Esophagus muscularis mucosa (tissue), 4 donors: Measurements from ENCODE around the gene ARL5C. TPM values are rescaled to one million over a fixed set of nuclear protein-coding genes. Genes with fewer than 3 reads are reported as not detected.

Source experiments
- DNase-seq: peaks from one replicate; pipeline ENCODE4 v3.0.0-alpha.2; 2017; ENCODE audit errors: extremely low spot score
- H3K27ac ChIP-seq, 4 donors: fragments of 200-600 bp; sonication (generic); replicated peaks in 1 of 4; 1 replicate in 3 of 4; 2 replicates in 1 of 4; pipeline ENCODE4 v1.5.1; 2016 to 2019; ENCODE audit warnings: mild to moderate bottlenecking in 1 of 4
- H3K27me3 ChIP-seq, 4 donors: fragments of 200-600 bp; sonication (generic); one replicate each; pipeline versions ENCODE4 v1.5.1 to v1.6.0; 2016 to 2019
- H3K36me3 ChIP-seq, 4 donors: fragments of 200-600 bp; sonication (generic); one replicate each; pipeline ENCODE4 v1.5.1; 2016 to 2019
- H3K4me1 ChIP-seq, 4 donors: fragments of 200-600 bp; sonication (generic); one replicate each; pipeline ENCODE4 v1.5.1; 2016 to 2019
- H3K4me3 ChIP-seq, 4 donors: fragments of 200-600 bp; sonication (generic); 1 replicate in 2 of 4; 2 replicates in 2 of 4; pipeline ENCODE4 v1.5.1; 2016 to 2019; ENCODE audit warnings: mild to moderate bottlenecking in 4 of 4, moderate library complexity in 1 of 4
- H3K9me3 ChIP-seq, 4 donors: fragments of 200-600 bp; sonication (generic); 1 replicate in 3 of 4; 2 replicates in 1 of 4; pipeline ENCODE4 v1.5.1; 2016 to 2019
- EP300 ChIP-seq: sonication (generic); formaldehyde crosslinking; IDR thresholded peaks from one replicate; pipeline ENCODE4 v1.6.1; 2017; ENCODE audit warnings: antibody characterized with exemption
- POLR2A ChIP-seq: fragments of 450-650 bp; IDR thresholded peaks from one replicate; pipeline ENCODE4 v1.6.1; 2017; ENCODE audit warnings: antibody characterized with exemption, moderate library complexity, mild to moderate bottlenecking, low read depth
- POLR2AphosphoS5 ChIP-seq, 2 donors: sonication (generic); formaldehyde crosslinking; IDR thresholded peaks; one replicate each; pipeline ENCODE4 v1.6.1; 2017; ENCODE audit warnings: antibody characterized with exemption in 2 of 2
- WGBS: methylation state at CpG from one replicate; pipeline ENCODE4 v1.1.5; 2018; 5-methylcytosine and 5-hydroxymethylcytosine counted together
- intact Hi-C: fragments of 100-400 bp; cut with DNase I; formaldehyde crosslinking; loops from one replicate; pipeline ENCODE4 v1.15.1; 2023
- total RNA-seq, 4 donors: library from RNA; depleted of rRNA; stranded (reverse); fragments of >200 nt; gene quantifications; one replicate each; pipeline versions ENCODE4 v1.1.0 to v1.2.1, GENCODE V29; 2016
- TF ChIP-seq, protein P1 (sequence below), 3 experiments: fragments of 200-600 bp in 2 of 3; fragments of 450-650 bp in 1 of 3; sonication (generic) in 2 of 3; IDR thresholded peaks; one replicate each; pipeline ENCODE4 v1.5.1; 2017 to 2019; ENCODE audit warnings: antibody characterized with exemption in 3 of 3, mild to moderate bottlenecking in 2 of 3, moderate library complexity in 1 of 3

ARL5C gene
- total RNA-seq, 4 donors from 2014 or later = 1.7 TPM; not detected in 3

DNA sequence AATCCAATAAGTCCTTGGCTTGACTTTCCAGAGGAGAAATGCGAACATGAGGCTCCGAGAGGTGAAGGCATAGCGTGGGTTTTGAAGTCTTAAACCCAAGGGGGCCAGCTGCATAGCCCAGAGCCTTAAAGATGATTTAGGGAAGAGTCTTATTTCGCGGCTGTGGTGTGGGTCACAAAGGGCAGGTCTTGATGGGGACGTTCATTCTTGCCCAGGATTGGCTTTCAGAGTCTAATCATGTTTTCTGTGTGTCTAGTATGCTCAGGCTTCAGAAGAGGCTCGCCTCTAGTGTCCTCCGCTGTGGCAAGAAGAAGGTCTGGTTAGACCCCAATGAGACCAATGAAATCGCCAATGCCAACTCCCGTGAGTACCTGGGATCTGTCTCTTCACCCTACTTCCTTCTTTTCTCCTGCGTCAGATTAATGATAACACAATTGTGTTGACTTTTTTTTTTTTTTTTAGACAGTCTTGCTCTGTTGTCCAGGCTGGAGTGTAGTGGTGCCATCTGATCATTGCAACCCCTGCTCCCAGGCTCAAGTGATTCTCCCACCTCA lies 35.1 kb upstream of the ARL5C start:
- 45% methylated on average over 11 of the region's 11 CpGs for WGBS
- TF ChIP-seq, protein P1, sequence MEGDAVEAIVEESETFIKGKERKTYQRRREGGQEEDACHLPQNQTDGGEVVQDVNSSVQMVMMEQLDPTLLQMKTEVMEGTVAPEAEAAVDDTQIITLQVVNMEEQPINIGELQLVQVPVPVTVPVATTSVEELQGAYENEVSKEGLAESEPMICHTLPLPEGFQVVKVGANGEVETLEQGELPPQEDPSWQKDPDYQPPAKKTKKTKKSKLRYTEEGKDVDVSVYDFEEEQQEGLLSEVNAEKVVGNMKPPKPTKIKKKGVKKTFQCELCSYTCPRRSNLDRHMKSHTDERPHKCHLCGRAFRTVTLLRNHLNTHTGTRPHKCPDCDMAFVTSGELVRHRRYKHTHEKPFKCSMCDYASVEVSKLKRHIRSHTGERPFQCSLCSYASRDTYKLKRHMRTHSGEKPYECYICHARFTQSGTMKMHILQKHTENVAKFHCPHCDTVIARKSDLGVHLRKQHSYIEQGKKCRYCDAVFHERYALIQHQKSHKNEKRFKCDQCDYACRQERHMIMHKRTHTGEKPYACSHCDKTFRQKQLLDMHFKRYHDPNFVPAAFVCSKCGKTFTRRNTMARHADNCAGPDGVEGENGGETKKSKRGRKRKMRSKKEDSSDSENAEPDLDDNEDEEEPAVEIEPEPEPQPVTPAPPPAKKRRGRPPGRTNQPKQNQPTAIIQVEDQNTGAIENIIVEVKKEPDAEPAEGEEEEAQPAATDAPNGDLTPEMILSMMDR (IDR thresholded peaks at IDR 0.05) = no peak
- TF ChIP-seq EP300 (no peak), POLR2AphosphoS5 (IDR thresholded peaks at IDR 0.05) (no peak), POLR2A (no peak)
- Histone ChIP-seq H3K4me3 (peak overlapping the region; percentile 76 to 95 (median 82)), H3K9me3 (no peaks in the 10 kb centered on the region), H3K36me3 (peaks cover 39 to 44% (median 42%) of the 10 kb centered on the region in 4 donors), H3K27ac (peak overlapping the region; percentile 86 to 97 (median 94)), H3K4me1 (peaks cover 40 to 56% (median 54%) of the 10 kb centered on the region in 4 donors), H3K27me3 (no peaks in the 10 kb centered on the region)
- intact Hi-C loops = no loop called here
- DNase-seq = no peak

DNA sequence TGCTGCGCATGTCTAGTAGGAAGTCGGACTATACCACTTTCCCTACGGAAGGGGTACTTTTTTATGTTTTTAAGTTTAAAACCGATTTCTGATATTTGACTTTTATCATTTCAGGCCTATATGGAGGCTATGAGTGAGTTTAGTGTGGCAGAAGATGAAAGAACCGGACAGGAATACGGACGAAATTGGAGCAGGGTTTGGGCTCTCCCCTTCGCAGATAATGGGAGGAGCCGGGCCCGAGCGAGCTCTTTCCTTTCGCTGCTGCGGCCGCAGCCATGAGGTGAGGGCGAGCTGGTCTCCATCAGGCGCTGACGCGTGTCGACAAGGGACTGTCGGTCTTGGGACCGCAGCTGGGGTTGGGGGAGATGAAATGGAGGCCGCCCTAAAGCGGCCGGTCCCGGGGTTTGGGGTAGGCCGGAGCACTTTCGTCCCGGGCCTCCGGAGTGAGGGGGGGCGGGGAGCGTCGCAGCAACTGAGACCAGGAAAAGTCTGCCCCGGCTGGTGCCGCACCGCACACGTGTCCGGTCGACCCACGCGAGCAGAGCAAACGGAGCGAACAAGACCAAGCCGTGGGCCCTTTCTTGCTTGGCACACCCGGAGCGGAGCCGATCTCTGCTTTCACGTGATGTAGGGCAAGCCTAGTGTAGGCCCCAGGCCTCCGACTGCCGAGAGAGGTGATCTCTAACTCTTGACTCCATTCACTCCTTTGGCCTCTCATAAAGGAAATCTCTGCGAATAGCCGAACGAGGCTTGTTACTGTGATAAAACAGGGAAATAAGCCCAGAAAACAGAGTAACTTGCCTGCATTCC lies 34.3 kb upstream of the ARL5C start, which contains the start of gene RPL19:
RPL19 (plus strand) TSS at position 214 of the 810 bp plus-strand sequence; CDS start at position 276, 62 bp downstream.
- H3K4me3 ChIP-seq = peak within 1 kb of the TSS; percentile 76 to 95 (median 82)
- H3K4me1 ChIP-seq = peaks cover 47 to 64% (median 62%) of the 10 kb centered on the region in 4 donors
- H3K9me3 ChIP-seq = no peaks in the 10 kb centered on the region
- TF ChIP-seq POLR2A (peak; percentile 68), EP300 (no peak), POLR2AphosphoS5 (IDR thresholded peaks at IDR 0.05) (peak in 1 of 2 donors; percentile 89)
- TF ChIP-seq, protein P1 (IDR thresholded peaks at IDR 0.05) = no peak
- DNase-seq = peak; percentile 95
- WGBS = under 1% methylated on average over 52 of the region's 52 CpGs
- no peaks in the 10 kb centered on the region for H3K27me3 ChIP-seq
- peaks cover 39 to 43% (median 41%) of the 10 kb centered on the region in 4 donors for H3K36me3 ChIP-seq
- intact Hi-C loops = no loop called here
- H3K27ac ChIP-seq = peak within 1 kb of the TSS; percentile 86 to 97 (median 94)

DNA sequence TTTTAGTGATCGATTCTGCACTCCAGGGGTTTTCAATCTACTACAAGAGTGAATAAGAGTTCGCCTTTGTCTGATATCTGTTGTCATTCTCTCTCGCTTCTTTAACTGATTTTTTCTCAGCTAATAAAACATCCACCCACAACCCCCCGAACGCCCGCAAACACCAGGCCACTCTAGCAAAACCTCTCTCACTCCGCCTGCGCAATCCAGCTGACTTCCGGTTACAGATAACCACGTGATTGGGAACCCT lies 33.8 kb upstream of the ARL5C start:
- H3K4me1 ChIP-seq = peaks cover 47 to 69% (median 67%) of the 10 kb centered on the region in 4 donors
- under 1% methylated on average over 10 of the region's 10 CpGs for WGBS
- peak overlapping the region; percentile 86 to 97 (median 94) for H3K27ac ChIP-seq
- no peaks in the 10 kb centered on the region for H3K9me3 ChIP-seq
- no peak for TF ChIP-seq POLR2A
- TF ChIP-seq POLR2AphosphoS5 (IDR thresholded peaks at IDR 0.05) = peak; percentile 85 to 95
- TF ChIP-seq, protein P1 (IDR thresholded peaks at IDR 0.05) = peak in 1 of 3 experiments; percentile 20
- TF ChIP-seq EP300 = no peak
- intact Hi-C loops = no loop called here
- peak; percentile 98 for DNase-seq
- H3K4me3 ChIP-seq = peak overlapping the region; percentile 76 to 95 (median 82)
- no peaks in the 10 kb centered on the region for H3K27me3 ChIP-seq
- peaks cover 35 to 38% (median 36%) of the 10 kb centered on the region in 4 donors for H3K36me3 ChIP-seq

DNA sequence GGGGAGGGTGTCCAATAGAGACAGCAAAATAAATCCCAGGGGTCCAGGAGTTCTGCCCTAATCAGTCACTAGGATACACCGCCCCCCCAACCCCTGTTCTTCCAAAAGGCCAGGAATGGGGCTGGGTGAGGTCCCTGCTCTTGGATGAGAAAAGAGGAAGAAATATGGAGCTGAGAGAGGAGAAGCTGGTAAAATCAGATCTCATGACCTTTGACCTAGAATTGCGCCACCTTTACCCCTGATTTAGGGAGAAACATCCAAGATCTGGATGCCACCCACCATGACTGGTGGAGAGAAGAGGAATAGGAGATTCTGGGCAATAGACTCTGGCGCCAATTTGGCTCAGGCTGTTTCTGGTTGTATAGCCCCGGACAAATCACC lies 32.2 kb upstream of the ARL5C start:
- peak overlapping the region; percentile 86 to 97 (median 94) for H3K27ac ChIP-seq
- no peaks in the 10 kb centered on the region for H3K9me3 ChIP-seq
- H3K36me3 ChIP-seq = peaks cover 20 to 32% (median 26%) of the 10 kb centered on the region in 4 donors
- H3K27me3 ChIP-seq = no peaks in the 10 kb centered on the region
- peak overlapping the region; percentile 80 to 93 (median 84) for H3K4me3 ChIP-seq
- 75% methylated on average over 4 of the region's 4 CpGs for WGBS
- DNase-seq = no peak
- TF ChIP-seq POLR2AphosphoS5 (IDR thresholded peaks at IDR 0.05) (no peak), POLR2A (no peak), EP300 (no peak)
- TF ChIP-seq, protein P1 (IDR thresholded peaks at IDR 0.05) = no peak
- peaks cover 47 to 85% (median 77%) of the 10 kb centered on the region in 4 donors for H3K4me1 ChIP-seq
- intact Hi-C loops = no loop called here
